Activated CD8-positive, alpha-beta T cell treated with anti-CD3 and anti-CD28 coated beads for 36 hours (primary cell): Measurements from ENCODE around the gene PTPN14. TPM values are rescaled to one million over a fixed set of nuclear protein-coding genes. Genes with fewer than 3 reads are reported as not detected.
"Not testable (repeated sequence)": the region's sequence is repeated elsewhere in the genome, so short reads cannot be mapped to it uniquely, and the experiment has no call there.

Experiments
- ATAC-seq: fragments of 200-7000 bp; cut with Tn5 transposase; one replicate; pipeline ENCODE4 v1.10.0; 2021; ENCODE audit warnings: mild to moderate bottlenecking, moderate library complexity
- CTCF ChIA-PET: fragments of 350-600 bp; sonication (Branson Sonifier 250); formaldehyde crosslinking; loops from one replicate; lab custom pipeline; 2021; ENCODE audit warnings: antibody characterized with exemption; lab: Charles Lee
- POLR2A ChIA-PET: fragments of 350-600 bp; sonication (Branson Sonifier 250); formaldehyde crosslinking; loops from one replicate; lab custom pipeline; 2021; ENCODE audit warnings: antibody characterized with exemption; lab: Charles Lee
- DNase-seq: peaks from one replicate; pipeline ENCODE4 v3.0.0-alpha.2; 2020
- H3K27ac Mint-ChIP-seq: one replicate; pipeline ENCODE4 v1.8.0; 2021; ENCODE audit warnings: mild to moderate bottlenecking, mixed read lengths
- H3K27me3 Mint-ChIP-seq: one replicate; pipeline ENCODE4 v1.8.0; 2021; ENCODE audit warnings: mixed read lengths
- H3K36me3 Mint-ChIP-seq: one replicate; pipeline ENCODE4 v1.8.0; 2021; ENCODE audit warnings: low read depth, mixed read lengths
- H3K4me1 Mint-ChIP-seq: one replicate; pipeline ENCODE4 v1.8.0; 2021; ENCODE audit warnings: low read depth, mixed read lengths
- H3K4me3 Mint-ChIP-seq: one replicate; pipeline ENCODE4 v1.8.0; 2021; ENCODE audit warnings: mild to moderate bottlenecking, moderate library complexity, mixed read lengths
- H3K9me3 Mint-ChIP-seq: one replicate; pipeline ENCODE4 v1.8.0; 2021; ENCODE audit warnings: mixed read lengths
- CTCF ChIP-seq: fragments of 200-600 bp; IDR thresholded peaks from one replicate; pipeline ENCODE4 v1.8.0; 2022; ENCODE audit warnings: antibody characterized with exemption, mild to moderate bottlenecking
- intact Hi-C: fragments of 100-400 bp; cut with micrococcal nuclease; formaldehyde crosslinking; loops from one replicate; pipeline ENCODE4 v1.10.0; 2022
- total RNA-seq, 2 experiments: library from RNA; stranded (reverse); gene quantifications; one replicate each; pipeline ENCODE4 v1.2.3, GENCODE V29; 2021

PTPN14 gene
- total RNA-seq, result under 1 TPM; 0.27 to 0.34 TPM

- intact Hi-C loops, result no loop called here
- CTCF ChIA-PET, result no interaction called here
These were observed at the start of gene PTPN14 for GRCh38 chr1:214551436-214552173. TSS of gene PTPN14 (minus strand) at chr1:214551602. CDS start at chr1:214464803, 86,799 bp downstream.

GRCh38 chr1:214593158-214593557, 41.8 kb upstream of the PTPN14 start:
- H3K36me3 Mint-ChIP-seq, result no peaks in the 10 kb centered on the region
- ChIA-PET POLR2A (no interaction called here), CTCF (interaction anchor here (1.1 to 3.8 kb wide), 4 partner anchors 9 to 332 kb away, joined by 4 to 26 read pairs (median 4); no protein-coding TSS in a partner anchor)
- no peak overlapping the region for H3K27ac Mint-ChIP-seq
- H3K4me3 Mint-ChIP-seq, result no peak overlapping the region
- DNase-seq (no peak), ATAC-seq (no peak)
- no peaks in the 10 kb centered on the region for H3K9me3 Mint-ChIP-seq
- H3K27me3 Mint-ChIP-seq, result peaks cover 3% of the 10 kb centered on the region
- TF ChIP-seq CTCF, result no peak
- intact Hi-C loops, result no loop called here
- H3K4me1 Mint-ChIP-seq, result no peaks in the 10 kb centered on the region

More at GRCh38 chr1:214551436-214552173, at the start of gene PTPN14:
- POLR2A ChIA-PET, result interaction anchor here (0.6 to 0.7 kb wide), 2 partner anchors 33 to 132 kb away, joined by 3 read pairs; no protein-coding TSS in a partner anchor
- H3K27ac Mint-ChIP-seq, result no peak within 1 kb of the TSS
- H3K27me3 Mint-ChIP-seq, result peaks cover 50% of the 10 kb centered on the region
- no peaks in the 10 kb centered on the region for H3K9me3 Mint-ChIP-seq
- peaks cover 5% of the 10 kb centered on the region for H3K4me1 Mint-ChIP-seq
- DNase-seq (peak; percentile 7), ATAC-seq (peak; percentile 47)
- H3K36me3 Mint-ChIP-seq, result no peaks in the 10 kb centered on the region
- H3K4me3 Mint-ChIP-seq, result peak within 1 kb of the TSS; percentile 67
- no peak for TF ChIP-seq CTCF

- CTCF ChIA-PET, result interaction anchor here (1.2 kb wide), 1 partner anchor 260 kb away, joined by 3 read pairs; no protein-coding TSS in a partner anchor
- H3K36me3 Mint-ChIP-seq, H3K27me3 Mint-ChIP-seq, POLR2A ChIA-PET, H3K9me3 Mint-ChIP-seq, ATAC-seq, intact Hi-C loops, H3K4me1 Mint-ChIP-seq, H3K4me3 Mint-ChIP-seq, H3K27ac Mint-ChIP-seq, DNase-seq: not testable (repeated sequence)
These were observed 40.5 kb upstream of the PTPN14 start for GRCh38 chr1:214591918-214592317.

- Mint-ChIP-seq H3K27me3 (peaks cover 3% of the 10 kb centered on the region), H3K4me3 (no peak overlapping the region), H3K36me3 (no peaks in the 10 kb centered on the region), H3K9me3 (no peaks in the 10 kb centered on the region), H3K4me1 (no peaks in the 10 kb centered on the region), H3K27ac (no peak overlapping the region)
- ChIA-PET POLR2A (no interaction called here), CTCF (interaction anchor here (1.2 kb wide), 2 partner anchors 241 to 258 kb away, joined by 3 read pairs; no protein-coding TSS in a partner anchor)
- TF ChIP-seq CTCF, result no peak
- ATAC-seq (no peak), DNase-seq (no peak)
- intact Hi-C loops, result no loop called here
These were observed 39.3 kb upstream of the PTPN14 start for GRCh38 chr1:214590696-214591095.

- CTCF ChIA-PET, result interaction anchor here (12.1 kb wide), 1 partner anchor 258 kb away, joined by 119 read pairs; no protein-coding TSS in a partner anchor
- POLR2A ChIA-PET, result no interaction called here
- H3K36me3 Mint-ChIP-seq, result no peaks in the 10 kb centered on the region
- intact Hi-C loops, result loop anchor here (5.0 to 10.0 kb wide), 2 partner anchors 202 to 314 kb away; no protein-coding TSS in a partner anchor
- H3K4me3 Mint-ChIP-seq, result no peak overlapping the region
- TF ChIP-seq CTCF, result no peak
- no peak for ATAC-seq
- no peak overlapping the region for H3K27ac Mint-ChIP-seq
- no peaks in the 10 kb centered on the region for H3K4me1 Mint-ChIP-seq
- no peaks in the 10 kb centered on the region for H3K9me3 Mint-ChIP-seq
- peaks cover 3% of the 10 kb centered on the region for H3K27me3 Mint-ChIP-seq
- DNase-seq, result no peak
These were observed 37.7 kb upstream of the PTPN14 start for GRCh38 chr1:214588963-214589597.
